ENCODE results near the gene DDAH1. TPM values are rescaled to one million over a fixed set of nuclear protein-coding genes. Genes with fewer than 3 reads are reported as not detected.

Gene DDAH1
- total and polyA plus RNA-seq, 2 experiments from 2014 or later, result 29.4 to 41.7 TPM

GRCh38 chr1:85460555-85461088, 4.3 kb downstream of the DDAH1 start:
- Histone ChIP-seq H3K9me2 (ENCODE audit: insufficient read depth) (no peaks in the 10 kb centered on the region), H4K20me1 (replicated peaks; ENCODE audit: insufficient read depth) (0 out of 2 replicates have a peak, but pooled peaks cover 6% of the 10 kb centered on the region), H3K4me2 (no peak overlapping the region), H3K27me3 (ENCODE audit: insufficient read depth) (peaks cover 25% of the 10 kb centered on the region), H3K36me3 (ENCODE audit: insufficient read depth) (no peaks in the 10 kb centered on the region), H3K4me3 (no peak overlapping the region), H3F3A (replicated peaks; ENCODE audit: low read depth) (peaks cover 3% of the 10 kb centered on the region; the same call in 1 of the 2 replicates), H2AFZ (no peak overlapping the region), H3K79me2 (replicated peaks; ENCODE audit: insufficient read depth) (peaks cover 41% of the 10 kb centered on the region), H3K27ac (ENCODE audit: low read depth) (no peak overlapping the region), H3K4me1 (ENCODE audit: insufficient read depth) (peaks cover 16% of the 10 kb centered on the region)
- DNase-seq (ENCODE audit: low spot score), result no peak
- ATAC-seq, result no peak
- Mint-ChIP-seq H3K4me1 (peaks cover 25% of the 10 kb centered on the region), H3K36me3 (ENCODE audit: low read depth) (no peaks in the 10 kb centered on the region), H3K9me3 (no peaks in the 10 kb centered on the region), H3K4me3 (no peak overlapping the region), H3K27me3 (ENCODE audit: insufficient read depth, low read depth, poor library complexity) (peaks cover 17% of the 10 kb centered on the region), H3K27ac (no peak overlapping the region)
- TF ChIP-seq ZNF462 (CRISPR knock-in tag; IDR thresholded peaks at IDR 0.05) (no peak), EZH2phosphoT487 (IDR thresholded peaks at IDR 0.05; ENCODE audit: unreplicated experiment) (no peak), ZNF331 (CRISPR knock-in tag; IDR thresholded peaks at IDR 0.05; ENCODE audit: low read depth) (no peak), CTCF (conservative IDR thresholded peaks at IDR 0.05; ENCODE audit: low read depth in 2 of 2) (no peak), JUNB (IDR thresholded peaks at IDR 0.05; ENCODE audit: unreplicated experiment) (no peak), CREB1 (CRISPR knock-in tag; IDR thresholded peaks at IDR 0.05; ENCODE audit: low read depth) (no peak), REST (IDR thresholded peaks at IDR 0.05; ENCODE audit: unreplicated experiment) (no peak), STAT1 (IDR thresholded peaks at IDR 0.05; ENCODE audit: unreplicated experiment) (no peak), ZNF114 (CRISPR knock-in tag; IDR thresholded peaks at IDR 0.05) (no peak), ETS1 (IDR thresholded peaks at IDR 0.05) (no peak), NANOG (IDR thresholded peaks at IDR 0.05; ENCODE audit: borderline replicate concordance) (no peak), EZH2 (IDR thresholded peaks at IDR 0.05; ENCODE audit: low read depth, unreplicated experiment) (no peak), POLR2AphosphoS5 (IDR thresholded peaks at IDR 0.05; ENCODE audit: low read depth) (no peak)

Data from GM23338 (cell line).